ENCODE data around the gene PCF11. TPM values are rescaled to one million over a fixed set of nuclear protein-coding genes. Genes with fewer than 3 reads are reported as not detected.
"Not testable (repeated sequence)": the region's sequence is repeated elsewhere in the genome, so short reads cannot be mapped to it uniquely, and the experiment has no call there.

The PCF11 gene
- total RNA-seq: 39.3 and 53.3 TPM in 2 replicates
- polyA plus RNA-seq (2012): 18.7 TPM

GRCh38 chr11:83156996-83157593 lies at the start of gene PCF11:
TSS of gene PCF11 (plus strand) at chr11:83157131. CDS start at chr11:83157440, 309 bp downstream.
- DNase-seq (ENCODE audit: low read depth): no peak

- DNase-seq (ENCODE audit: low read depth): no peak
Measured at GRCh38 chr11:83112886-83113285, 44.0 kb upstream of the PCF11 start.

GRCh38 chr11:83115026-83115425 lies 41.9 kb upstream of the PCF11 start:
- DNase-seq (ENCODE audit: low read depth): no peak

GRCh38 chr11:83115551-83115950 lies 41.4 kb upstream of the PCF11 start:
- no peak for DNase-seq (ENCODE audit: low read depth)

- no peak for DNase-seq (ENCODE audit: low read depth)
Measured at GRCh38 chr11:83116015-83116641, 40.8 kb upstream of the PCF11 start.

GRCh38 chr11:83118814-83119213 lies 38.1 kb upstream of the PCF11 start:
- DNase-seq (ENCODE audit: low read depth): no peak

GRCh38 chr11:83119216-83119615 lies 37.7 kb upstream of the PCF11 start:
- DNase-seq (ENCODE audit: low read depth): no peak

- DNase-seq (ENCODE audit: low read depth): no peak
Measured at GRCh38 chr11:83120327-83120726, 36.6 kb upstream of the PCF11 start.

- DNase-seq (ENCODE audit: low read depth): no peak
Measured at GRCh38 chr11:83122050-83122449, 34.9 kb upstream of the PCF11 start.

GRCh38 chr11:83122766-83123165 lies 34.2 kb upstream of the PCF11 start:
- no peak for DNase-seq (ENCODE audit: low read depth)

GRCh38 chr11:83124636-83125424 lies 32.1 kb upstream of the PCF11 start:
- no peak for DNase-seq (ENCODE audit: low read depth)

- no peak for DNase-seq (ENCODE audit: low read depth)
Measured at GRCh38 chr11:83125577-83125976, 31.4 kb upstream of the PCF11 start.

GRCh38 chr11:83127310-83127637 lies 29.7 kb upstream of the PCF11 start:
- no peak for DNase-seq (ENCODE audit: low read depth)

GRCh38 chr11:83132191-83132590 lies 24.7 kb upstream of the PCF11 start:
- DNase-seq (ENCODE audit: low read depth): no peak

GRCh38 chr11:83133266-83133665 lies 23.7 kb upstream of the PCF11 start:
- DNase-seq (ENCODE audit: low read depth): not testable (repeated sequence)

GRCh38 chr11:83139310-83139709 lies 17.6 kb upstream of the PCF11 start:
- no peak for DNase-seq (ENCODE audit: low read depth)

- DNase-seq (ENCODE audit: low read depth): no peak
Measured at GRCh38 chr11:83140691-83141455, 16.1 kb upstream of the PCF11 start.

- no peak for DNase-seq (ENCODE audit: low read depth)
Measured at GRCh38 chr11:83147895-83148294, 9.0 kb upstream of the PCF11 start.

GRCh38 chr11:83150450-83150849 lies 6.5 kb upstream of the PCF11 start:
- DNase-seq (ENCODE audit: low read depth): no peak

- no peak for DNase-seq (ENCODE audit: low read depth)
Measured at GRCh38 chr11:83151274-83151977, 5.5 kb upstream of the PCF11 start.

- DNase-seq (ENCODE audit: low read depth): no peak
Measured at GRCh38 chr11:83152264-83152663, 4.7 kb upstream of the PCF11 start.
